HG03432 (cell line): ENCODE data around the gene PRPF19.

Source experiments
- ATAC-seq: cut with Tn5 transposase; IDR thresholded peaks from one replicate; pipeline ENCODE4 v1.9.1; 2021; ENCODE audit warnings: mild to moderate bottlenecking, moderate library complexity; ENCODE audit not compliant: unreplicated experiment

PRPF19 gene

DNA sequence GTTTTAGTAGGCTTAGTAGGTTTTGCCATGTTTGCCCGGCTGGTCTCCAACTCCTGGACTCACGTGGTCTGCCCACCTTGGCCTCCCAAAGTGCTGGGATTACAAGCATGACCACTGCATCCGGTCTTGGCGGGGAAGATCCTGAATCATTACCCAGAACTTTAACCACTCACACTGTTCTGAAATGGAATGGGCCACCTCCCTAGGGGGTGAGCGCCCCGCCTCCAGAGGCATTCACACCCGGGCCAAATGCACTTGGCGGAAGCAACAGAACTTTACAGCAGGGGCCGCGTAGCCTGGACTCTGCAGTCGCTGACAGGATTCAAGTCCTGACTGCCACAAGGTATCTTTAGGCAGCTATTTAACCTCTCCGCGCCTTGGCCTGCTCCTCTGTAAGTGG is 59.1 kb downstream of the PRPF19 start:
- ATAC-seq = no peak

DNA sequence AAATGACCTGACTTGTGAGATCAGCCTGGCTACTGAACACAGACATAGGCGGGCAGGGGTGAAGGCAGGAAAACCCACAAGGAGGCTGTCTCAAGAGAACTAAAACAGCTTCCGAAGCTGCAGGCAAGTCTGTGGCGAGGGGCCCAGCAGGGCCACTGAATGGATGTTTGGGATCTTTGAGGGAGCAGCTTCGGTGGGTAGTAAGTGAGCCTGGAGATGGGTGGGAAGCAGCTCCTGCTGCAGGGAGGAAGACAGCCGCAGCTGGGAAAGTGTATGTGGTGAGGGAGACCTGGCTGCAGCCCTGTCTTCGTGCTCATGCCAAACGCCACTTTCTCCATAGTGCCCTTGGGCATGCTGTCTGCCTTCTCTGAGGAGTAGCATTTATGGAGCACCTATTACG is 61.0 kb downstream of the PRPF19 start:
- ATAC-seq = no peak

DNA sequence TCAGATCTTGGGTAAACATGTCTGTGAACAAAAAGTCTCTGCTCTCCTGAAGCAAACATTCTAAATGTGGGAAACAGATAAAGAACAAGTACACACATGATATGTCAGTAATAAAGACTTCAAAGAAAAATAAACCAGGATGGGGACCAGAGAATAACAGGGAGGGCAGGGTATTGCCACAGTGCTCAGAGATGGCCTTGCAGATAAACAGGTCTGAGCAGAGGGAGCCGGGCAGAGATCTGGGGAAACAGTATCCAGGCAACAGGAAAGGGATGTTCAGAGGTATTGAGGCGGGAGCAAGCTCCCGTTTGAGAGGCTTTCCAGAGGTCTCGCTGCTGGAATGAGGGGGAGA is 61.5 kb downstream of the PRPF19 start:
- no peak for ATAC-seq

DNA sequence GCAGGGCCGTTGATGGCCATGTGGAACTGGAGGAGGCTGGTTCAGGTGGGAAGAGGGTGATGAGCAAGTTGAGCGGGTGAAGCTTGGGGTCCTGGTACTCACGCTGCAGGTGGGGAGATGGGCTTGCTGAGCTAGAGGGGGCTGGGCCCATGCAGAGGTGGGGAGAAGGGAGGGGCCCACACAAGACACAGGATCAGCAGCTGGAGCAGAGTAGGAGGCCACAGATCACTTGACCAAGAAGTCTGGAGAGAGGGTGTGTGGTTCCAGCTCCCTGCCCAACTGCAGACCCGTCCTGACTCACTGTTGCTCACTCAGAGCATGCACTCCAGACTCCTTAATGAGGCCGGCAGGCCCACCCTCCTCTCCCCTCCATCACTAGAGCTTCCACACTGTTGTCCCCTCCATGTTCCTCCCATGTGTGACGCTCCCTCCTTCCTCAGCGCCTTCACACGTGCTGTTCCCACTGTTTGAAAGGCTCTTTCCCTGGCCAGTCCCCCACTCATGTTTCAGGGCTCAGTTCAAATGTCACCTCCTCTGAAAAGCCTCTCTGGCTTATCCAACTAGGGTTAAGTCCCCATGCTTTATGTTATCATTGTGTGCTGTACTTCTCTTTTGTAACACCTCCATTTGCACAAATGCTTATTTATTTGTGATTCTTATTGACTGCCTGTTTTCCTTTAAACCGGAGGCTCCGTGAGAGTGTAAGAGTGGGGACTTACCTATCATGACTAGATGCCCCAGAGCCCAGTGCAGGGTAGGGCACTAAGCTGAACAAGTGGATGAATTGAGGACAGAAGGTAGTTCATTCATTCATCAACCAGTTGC is 62.1 kb downstream of the PRPF19 start:
- ATAC-seq = no peak

DNA sequence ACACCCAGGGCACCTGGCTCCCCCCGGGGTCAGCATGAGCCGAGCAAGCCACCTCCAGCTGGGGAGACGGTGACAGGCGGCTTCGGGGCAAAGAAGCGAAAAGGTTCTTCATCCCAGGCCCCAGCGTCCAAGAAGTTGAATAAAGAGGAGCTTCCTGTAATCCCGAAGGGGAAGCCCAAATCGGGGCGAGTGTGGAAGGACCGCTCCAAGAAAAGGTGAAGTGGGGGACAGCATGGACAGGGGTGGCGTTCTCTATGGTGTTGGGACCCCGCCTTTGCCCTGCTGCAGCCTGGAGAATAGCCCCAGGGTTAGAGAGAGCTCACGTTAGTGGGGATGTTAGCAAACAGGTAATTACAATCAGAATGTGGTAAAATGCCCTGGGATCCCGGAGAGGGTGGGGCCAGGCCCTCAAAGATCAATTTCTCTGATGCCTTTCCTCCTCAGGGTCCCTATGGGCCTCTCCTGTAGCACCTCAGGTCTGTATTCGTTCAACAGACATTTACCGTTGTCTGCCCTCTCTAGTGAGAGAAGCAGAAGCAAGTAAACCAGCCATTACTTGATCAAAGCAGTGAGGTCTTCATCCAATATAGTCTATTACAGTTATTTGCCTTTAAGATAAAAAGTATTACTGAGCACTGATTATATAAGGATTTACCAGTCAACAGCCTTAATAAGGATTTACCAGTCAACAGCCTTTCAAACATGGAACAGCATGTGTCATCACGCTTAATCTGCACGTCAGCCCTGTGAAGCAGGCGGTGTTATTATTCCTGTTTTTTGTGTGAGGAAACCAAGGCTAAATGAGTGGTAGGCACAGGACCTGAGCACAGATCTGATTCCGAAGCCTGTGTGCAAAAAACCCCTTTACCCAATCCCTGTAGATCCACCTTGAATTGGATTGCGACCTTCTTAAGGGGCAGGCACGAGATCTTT is 63.5 kb downstream of the PRPF19 start:
- ATAC-seq = peak; percentile 13

DNA sequence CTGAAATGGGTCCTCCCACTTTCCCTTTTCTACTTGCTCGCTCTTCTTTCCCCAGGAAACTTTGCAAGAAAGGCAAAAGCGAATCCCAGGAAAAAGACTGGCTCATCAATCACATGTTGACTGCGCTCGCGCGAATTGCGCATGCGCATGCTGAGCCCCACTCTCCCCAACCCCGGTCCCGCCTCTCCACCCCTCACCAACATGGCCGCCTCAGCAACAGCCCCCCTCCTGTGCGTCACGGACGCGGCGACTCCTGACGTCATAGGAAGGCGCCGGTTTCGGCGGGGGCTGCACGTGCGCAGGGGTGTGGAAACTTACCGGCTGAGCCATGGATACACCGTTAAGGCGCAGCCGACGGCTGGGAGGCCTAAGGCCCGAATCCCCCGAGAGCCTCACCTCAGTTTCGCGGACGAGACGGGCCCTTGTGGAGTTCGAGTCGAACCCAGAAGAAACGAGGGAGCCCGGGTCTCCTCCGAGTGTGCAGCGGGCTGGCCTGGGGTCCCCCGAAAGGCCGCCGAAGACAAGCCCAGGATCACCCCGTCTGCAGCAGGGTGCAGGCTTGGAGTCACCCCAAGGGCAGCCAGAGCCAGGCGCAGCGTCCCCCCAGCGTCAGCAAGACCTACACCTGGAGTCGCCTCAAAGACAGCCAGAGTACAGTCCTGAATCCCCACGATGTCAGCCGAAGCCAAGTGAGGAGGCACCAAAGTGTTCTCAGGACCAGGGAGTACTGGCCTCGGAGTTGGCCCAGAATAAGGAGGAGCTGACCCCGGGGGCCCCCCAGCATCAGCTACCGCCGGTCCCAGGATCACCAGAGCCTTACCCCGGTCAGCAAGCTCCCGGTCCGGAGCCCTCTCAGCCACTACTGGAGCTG is 64.4 kb downstream of the PRPF19 start, which contains the start of gene CCDC86:
Gene CCDC86, plus strand, starts transcription at position 317 of the 871 bp plus-strand sequence. Its CDS starts 12 bp downstream, at position 329.
- peak; percentile 80 for ATAC-seq
